ENCODE measurements around the gene GGA1.
"Not testable (repeated sequence)": the region's sequence is repeated elsewhere in the genome, so short reads cannot be mapped to it uniquely, and the experiment has no call there.

Gene GGA1

DNA sequence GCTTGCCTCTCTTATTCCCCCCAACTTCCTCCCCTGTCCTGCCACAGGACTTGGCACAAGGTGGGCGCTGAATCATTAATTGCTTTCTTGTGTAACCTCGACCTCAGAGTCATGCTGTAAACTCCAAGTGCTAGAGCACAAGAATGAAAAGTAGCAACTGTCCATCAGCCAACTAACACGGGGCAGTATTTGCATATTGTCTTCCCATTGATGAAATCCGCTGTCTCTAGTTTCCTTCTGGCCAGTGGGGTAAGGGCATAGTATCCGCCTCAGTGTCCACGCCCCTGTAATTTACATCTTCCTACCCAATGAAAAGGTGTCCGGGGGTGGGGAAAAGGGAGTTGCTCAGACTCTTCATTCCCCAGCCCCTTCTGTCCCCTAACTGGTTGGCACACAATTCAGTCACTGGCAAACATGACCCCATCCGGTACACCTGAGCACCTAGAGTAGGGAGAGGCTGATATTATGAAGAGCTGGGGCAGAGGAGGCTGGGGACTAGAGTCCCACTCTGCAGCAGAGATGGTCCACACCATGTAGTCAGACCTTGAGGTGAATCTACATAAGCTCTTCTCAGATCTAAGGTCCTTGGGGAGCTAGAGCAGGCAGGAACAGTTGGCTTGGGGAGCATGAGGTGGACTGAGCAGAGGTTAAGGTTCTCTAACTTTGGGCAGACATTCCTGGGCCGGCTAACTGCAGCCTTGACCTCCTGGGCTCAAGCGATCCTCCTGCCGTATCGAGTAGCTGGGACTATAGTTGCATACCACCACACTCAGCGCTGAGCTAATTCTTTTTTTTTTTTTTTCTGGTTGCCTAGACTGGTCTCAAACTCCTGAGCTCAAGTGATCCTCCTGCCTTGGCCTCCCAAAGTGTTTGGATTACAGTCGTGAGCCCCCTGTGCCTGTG is 6.8 kb upstream of the GGA1 start:
- Histone ChIP-seq H3K9ac (ENCODE audit: low read depth, low read length) (no peak overlapping the region), H3K27me3 (ENCODE audit: control insufficient read depth, insufficient read depth, low read length) (no peaks in the 10 kb centered on the region), H3K4me1 (ENCODE audit: control insufficient read depth, insufficient read depth, low read length) (peaks cover 9% of the 10 kb centered on the region), H3K4me3 (ENCODE audit: low read depth, low read length) (0 out of 2 replicates have a peak overlapping the region, but pooled peaks have one; percentile 41), H3K27ac (ENCODE audit: low read depth, low read length) (peak overlapping the region; percentile 54), H3K36me3 (ENCODE audit: control insufficient read depth, insufficient read depth, low read length) (no peaks in the 10 kb centered on the region), H3K9me3 (ENCODE audit: control insufficient read depth, insufficient read depth, low read length) (no peaks in the 10 kb centered on the region)

DNA sequence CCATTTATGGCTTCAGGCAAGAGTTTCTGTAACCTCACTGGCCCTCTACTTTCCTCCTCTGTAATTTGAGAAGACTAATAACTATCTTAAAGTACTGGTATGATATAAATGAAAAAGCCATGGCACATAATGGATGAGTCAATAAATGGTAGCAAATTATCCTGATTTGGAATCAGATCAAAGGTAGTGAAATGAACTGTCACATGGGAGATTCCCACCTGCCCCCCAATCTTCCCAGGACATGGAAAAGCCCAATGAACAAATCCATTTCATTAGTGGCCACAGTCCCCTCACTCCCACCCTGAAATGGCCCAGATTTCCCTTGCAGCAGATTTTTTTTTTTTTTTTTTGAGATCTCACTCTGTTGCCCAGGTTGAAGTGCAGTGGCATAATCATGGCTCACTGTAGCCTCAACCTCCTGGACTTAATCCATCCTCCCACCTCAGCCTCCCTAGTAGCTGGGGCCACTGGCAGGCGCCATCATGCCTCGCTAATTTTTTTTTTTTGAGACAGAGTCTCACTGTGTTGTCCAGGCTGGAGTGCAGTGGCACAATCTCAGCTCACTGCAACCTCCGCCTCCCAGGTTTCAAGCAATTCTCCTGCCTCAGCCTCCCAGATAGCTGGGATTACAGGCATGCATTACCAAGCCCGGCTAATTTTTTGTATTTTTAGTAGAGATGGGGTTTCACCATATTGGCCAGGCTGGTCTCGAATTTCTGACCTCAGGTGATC is 5.9 kb upstream of the GGA1 start:
- H3K4me1 ChIP-seq (ENCODE audit: control insufficient read depth, insufficient read depth, low read length); H3K9ac ChIP-seq (ENCODE audit: low read depth, low read length); H3K36me3 ChIP-seq (ENCODE audit: control insufficient read depth, insufficient read depth, low read length); H3K4me3 ChIP-seq (ENCODE audit: low read depth, low read length); H3K9me3 ChIP-seq (ENCODE audit: control insufficient read depth, insufficient read depth, low read length); H3K27ac ChIP-seq (ENCODE audit: low read depth, low read length); H3K27me3 ChIP-seq (ENCODE audit: control insufficient read depth, insufficient read depth, low read length): not testable (repeated sequence)

DNA sequence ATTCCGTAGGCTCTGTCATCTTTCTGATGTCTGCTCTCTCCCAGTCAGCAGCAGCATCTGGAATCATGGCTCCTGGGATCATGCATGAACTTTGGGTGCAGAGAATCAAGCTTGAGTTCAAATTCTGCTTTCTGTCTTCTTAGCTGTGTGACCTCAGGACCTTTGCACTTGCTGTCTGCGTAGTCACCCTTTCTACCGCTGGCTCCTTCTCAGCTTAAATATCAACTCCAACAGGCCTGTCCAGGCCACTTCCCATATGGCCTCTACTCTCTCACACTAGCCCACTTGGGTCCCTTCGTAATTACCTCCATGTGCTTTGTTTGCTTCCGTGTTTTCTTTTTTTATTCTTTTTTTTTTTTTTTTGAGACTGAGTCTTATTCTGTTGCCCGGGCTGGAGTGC is 4.6 kb upstream of the GGA1 start:
- Histone ChIP-seq H3K27me3 (ENCODE audit: control insufficient read depth, insufficient read depth, low read length) (no peaks in the 10 kb centered on the region), H3K4me1 (ENCODE audit: control insufficient read depth, insufficient read depth, low read length) (peaks cover 9% of the 10 kb centered on the region), H3K36me3 (ENCODE audit: control insufficient read depth, insufficient read depth, low read length) (no peaks in the 10 kb centered on the region), H3K4me3 (ENCODE audit: low read depth, low read length) (no peak overlapping the region), H3K9ac (ENCODE audit: low read depth, low read length) (no peak overlapping the region), H3K27ac (ENCODE audit: low read depth, low read length) (no peak overlapping the region), H3K9me3 (ENCODE audit: control insufficient read depth, insufficient read depth, low read length) (no peaks in the 10 kb centered on the region)

DNA sequence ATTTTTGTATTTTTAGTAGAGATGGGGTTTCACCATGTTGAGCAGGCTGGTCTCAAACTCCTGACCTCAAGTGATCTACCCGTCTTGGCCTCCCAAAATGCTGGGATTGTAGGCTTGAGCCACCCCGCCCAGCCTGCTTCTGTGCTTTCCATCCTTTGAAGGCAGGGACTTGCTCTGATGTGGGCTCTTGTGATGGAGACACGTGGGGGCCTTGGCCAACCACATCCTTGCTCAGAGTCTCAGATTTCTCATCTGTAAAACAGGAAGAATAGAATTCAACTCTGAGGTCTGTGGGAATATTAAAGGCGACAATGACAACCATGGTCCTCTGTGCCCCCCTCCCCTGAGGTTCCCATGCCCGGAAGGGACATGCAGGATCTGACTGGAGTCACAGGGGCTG is 3.8 kb upstream of the GGA1 start:
- Histone ChIP-seq H3K4me3 (ENCODE audit: low read depth, low read length) (no peak overlapping the region), H3K4me1 (ENCODE audit: control insufficient read depth, insufficient read depth, low read length) (peaks cover 9% of the 10 kb centered on the region), H3K27me3 (ENCODE audit: control insufficient read depth, insufficient read depth, low read length) (no peaks in the 10 kb centered on the region), H3K27ac (ENCODE audit: low read depth, low read length) (no peak overlapping the region), H3K9ac (ENCODE audit: low read depth, low read length) (no peak overlapping the region), H3K36me3 (ENCODE audit: control insufficient read depth, insufficient read depth, low read length) (no peaks in the 10 kb centered on the region), H3K9me3 (ENCODE audit: control insufficient read depth, insufficient read depth, low read length) (no peaks in the 10 kb centered on the region)

DNA sequence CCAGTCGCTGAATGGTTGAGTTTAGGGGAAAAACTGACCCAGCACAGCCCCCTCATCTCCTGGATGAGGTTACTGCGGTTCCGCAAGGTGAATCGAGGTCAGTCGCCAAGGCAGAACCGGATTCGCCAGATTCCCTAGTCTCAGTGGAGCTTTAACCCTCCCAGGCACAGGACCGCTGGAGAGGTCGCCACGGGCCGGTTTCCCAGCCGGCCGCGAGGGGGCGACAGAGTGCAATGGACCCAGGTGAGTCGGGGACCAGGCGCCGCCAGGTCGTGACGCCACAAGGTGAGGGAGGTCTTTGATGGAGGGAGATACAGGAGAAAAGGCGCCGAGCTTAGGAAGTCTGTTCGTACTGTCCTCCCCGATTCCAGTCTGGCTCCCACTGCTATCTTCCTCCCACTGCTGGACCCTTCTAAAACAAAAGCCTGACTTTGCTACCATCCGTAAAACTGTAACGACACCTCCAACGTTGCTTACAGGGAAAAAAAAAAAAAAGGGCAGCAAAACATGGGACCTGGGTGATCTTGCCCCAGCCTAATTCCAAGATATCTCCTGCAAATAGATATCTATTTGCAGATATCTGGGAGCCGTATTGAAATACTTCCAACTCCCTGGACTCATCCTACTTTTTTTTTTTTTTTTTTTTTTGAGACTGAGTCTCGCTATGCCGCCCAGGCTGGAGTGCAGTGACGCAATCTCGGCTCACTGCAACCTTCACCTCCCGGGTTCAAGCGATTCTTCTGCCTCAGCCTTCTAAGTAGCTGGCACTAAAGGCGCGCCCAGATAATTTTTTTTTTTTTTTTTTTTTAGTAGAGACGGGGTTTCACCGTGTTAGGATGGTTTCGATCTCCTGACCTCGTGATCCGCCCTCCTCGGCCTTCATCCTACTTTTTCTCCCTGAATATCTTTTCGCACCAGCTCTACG is 1.4 kb upstream of the GGA1 start:
- H3K9ac ChIP-seq (ENCODE audit: low read depth, low read length) = peak overlapping the region; percentile 52; the same call in 1 of the 2 replicates
- no peaks in the 10 kb centered on the region for H3K36me3 ChIP-seq (ENCODE audit: control insufficient read depth, insufficient read depth, low read length)
- peak overlapping the region; percentile 86 for H3K4me3 ChIP-seq (ENCODE audit: low read depth, low read length)
- no peaks in the 10 kb centered on the region for H3K27me3 ChIP-seq (ENCODE audit: control insufficient read depth, insufficient read depth, low read length)
- H3K9me3 ChIP-seq (ENCODE audit: control insufficient read depth, insufficient read depth, low read length) = no peaks in the 10 kb centered on the region
- no peaks in the 10 kb centered on the region for H3K4me1 ChIP-seq (ENCODE audit: control insufficient read depth, insufficient read depth, low read length)
- H3K27ac ChIP-seq (ENCODE audit: low read depth, low read length) = peak overlapping the region; percentile 100

DNA sequence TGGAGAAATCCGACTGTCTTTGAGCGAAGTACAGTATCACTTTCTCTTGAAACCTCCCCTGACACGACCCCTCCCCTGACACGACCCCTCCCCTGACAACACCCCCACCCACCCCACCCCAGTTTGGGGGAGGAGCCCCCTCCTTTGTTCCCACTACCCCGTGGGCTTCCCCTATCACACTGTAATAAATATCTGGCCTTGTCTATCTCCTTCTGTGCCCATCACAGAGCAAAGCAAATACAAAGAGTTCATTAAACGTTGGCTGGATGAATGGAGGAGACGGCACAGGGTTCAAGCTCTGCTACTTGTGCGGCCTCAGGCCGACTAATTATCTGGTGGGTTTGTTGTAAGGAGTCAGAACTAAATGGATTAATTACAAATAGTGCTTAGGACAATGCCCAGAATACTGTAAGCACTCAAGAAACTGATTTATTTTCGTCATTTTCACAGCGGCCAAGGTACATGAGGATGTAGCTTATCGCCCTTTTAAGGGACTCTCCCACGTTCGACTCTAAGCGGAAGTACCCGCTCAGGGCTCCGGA is 628 bp upstream of the GGA1 start:
- peak overlapping the region; percentile 95 for H3K9ac ChIP-seq (ENCODE audit: low read depth, low read length)
- H3K27me3 ChIP-seq (ENCODE audit: control insufficient read depth, insufficient read depth, low read length) = no peaks in the 10 kb centered on the region
- H3K27ac ChIP-seq (ENCODE audit: low read depth, low read length) = peak overlapping the region; percentile 100
- H3K9me3 ChIP-seq (ENCODE audit: control insufficient read depth, insufficient read depth, low read length) = no peaks in the 10 kb centered on the region
- no peaks in the 10 kb centered on the region for H3K4me1 ChIP-seq (ENCODE audit: control insufficient read depth, insufficient read depth, low read length)
- H3K36me3 ChIP-seq (ENCODE audit: control insufficient read depth, insufficient read depth, low read length) = no peaks in the 10 kb centered on the region
- peak overlapping the region; percentile 86 for H3K4me3 ChIP-seq (ENCODE audit: low read depth, low read length)

DNA sequence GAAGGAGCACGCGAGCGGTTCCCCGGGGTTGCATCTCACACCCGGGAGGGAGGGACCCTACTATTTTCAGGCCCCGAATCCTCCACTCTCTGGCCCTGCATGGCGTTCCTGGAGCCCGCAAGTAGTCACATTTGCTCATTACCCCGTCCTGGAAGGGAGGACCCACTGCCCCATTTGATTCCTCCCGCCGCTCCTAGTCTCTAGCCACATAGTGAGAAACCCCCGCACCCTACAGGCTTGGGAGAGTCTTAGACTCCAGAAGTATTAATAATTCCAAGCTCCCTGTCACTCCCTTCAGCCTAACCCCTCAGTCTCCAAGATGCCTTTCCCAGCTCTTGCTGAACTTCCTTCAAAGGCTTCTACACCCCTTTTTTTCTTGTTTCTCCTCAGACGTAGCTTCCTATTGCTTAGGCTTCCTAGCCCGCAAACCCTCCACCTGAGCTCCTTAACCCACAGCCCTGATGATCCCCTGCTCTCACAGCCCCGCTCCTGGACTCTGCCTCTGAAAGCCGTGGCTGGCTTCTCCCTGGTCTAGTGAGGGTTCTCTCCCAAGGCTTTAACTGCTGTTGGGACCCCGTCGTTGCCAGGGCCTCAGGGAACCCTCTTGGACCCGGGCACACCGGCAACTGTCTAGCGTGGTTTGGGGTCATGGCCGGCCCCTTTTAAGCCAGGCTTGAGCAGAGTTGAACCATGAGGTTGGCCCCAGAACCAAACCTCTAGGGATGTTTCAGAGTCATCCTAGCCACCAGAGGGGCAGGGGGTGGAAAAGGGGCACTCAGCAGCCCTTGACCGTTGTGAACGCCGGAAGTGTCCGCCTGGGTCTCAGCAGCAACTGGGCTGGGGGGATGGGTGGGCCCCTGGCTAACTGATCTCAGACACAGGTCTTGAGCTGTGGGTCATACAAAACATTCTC is 862 bp downstream of the GGA1 start:
- no peaks in the 10 kb centered on the region for H3K27me3 ChIP-seq (ENCODE audit: control insufficient read depth, insufficient read depth, low read length)
- H3K36me3 ChIP-seq (ENCODE audit: control insufficient read depth, insufficient read depth, low read length) = no peaks in the 10 kb centered on the region; the same call in 1 of the 2 replicates
- H3K9me3 ChIP-seq (ENCODE audit: control insufficient read depth, insufficient read depth, low read length) = no peaks in the 10 kb centered on the region
- peak overlapping the region; percentile 100 for H3K27ac ChIP-seq (ENCODE audit: low read depth, low read length)
- H3K4me1 ChIP-seq (ENCODE audit: control insufficient read depth, insufficient read depth, low read length) = no peaks in the 10 kb centered on the region
- H3K4me3 ChIP-seq (ENCODE audit: low read depth, low read length) = peak overlapping the region; percentile 86
- peak overlapping the region; percentile 33 for H3K9ac ChIP-seq (ENCODE audit: low read depth, low read length)

DNA sequence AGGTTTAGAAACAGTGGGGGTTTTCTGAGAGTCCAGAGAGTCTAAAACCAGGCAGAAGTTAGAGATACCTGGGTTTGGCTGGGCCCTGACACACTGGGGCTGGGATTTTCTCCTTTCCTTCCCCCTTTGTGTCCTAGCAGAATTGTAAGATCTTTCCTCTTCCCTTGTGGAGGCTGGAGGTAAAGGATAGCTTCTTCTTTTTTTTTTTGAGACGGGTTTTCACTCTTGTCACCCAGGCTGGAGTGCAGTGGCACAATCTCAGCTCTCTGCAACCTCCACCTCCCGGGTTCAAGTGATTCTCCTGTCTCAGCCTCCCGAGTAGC is 1.5 kb downstream of the GGA1 start:
- not testable (repeated sequence) for H3K9me3 ChIP-seq (ENCODE audit: control insufficient read depth, insufficient read depth, low read length); H3K27ac ChIP-seq (ENCODE audit: low read depth, low read length); H3K36me3 ChIP-seq (ENCODE audit: control insufficient read depth, insufficient read depth, low read length); H3K9ac ChIP-seq (ENCODE audit: low read depth, low read length); H3K4me1 ChIP-seq (ENCODE audit: control insufficient read depth, insufficient read depth, low read length); H3K27me3 ChIP-seq (ENCODE audit: control insufficient read depth, insufficient read depth, low read length)
- H3K4me3 ChIP-seq (ENCODE audit: low read depth, low read length) = peak overlapping the region; percentile 86

DNA sequence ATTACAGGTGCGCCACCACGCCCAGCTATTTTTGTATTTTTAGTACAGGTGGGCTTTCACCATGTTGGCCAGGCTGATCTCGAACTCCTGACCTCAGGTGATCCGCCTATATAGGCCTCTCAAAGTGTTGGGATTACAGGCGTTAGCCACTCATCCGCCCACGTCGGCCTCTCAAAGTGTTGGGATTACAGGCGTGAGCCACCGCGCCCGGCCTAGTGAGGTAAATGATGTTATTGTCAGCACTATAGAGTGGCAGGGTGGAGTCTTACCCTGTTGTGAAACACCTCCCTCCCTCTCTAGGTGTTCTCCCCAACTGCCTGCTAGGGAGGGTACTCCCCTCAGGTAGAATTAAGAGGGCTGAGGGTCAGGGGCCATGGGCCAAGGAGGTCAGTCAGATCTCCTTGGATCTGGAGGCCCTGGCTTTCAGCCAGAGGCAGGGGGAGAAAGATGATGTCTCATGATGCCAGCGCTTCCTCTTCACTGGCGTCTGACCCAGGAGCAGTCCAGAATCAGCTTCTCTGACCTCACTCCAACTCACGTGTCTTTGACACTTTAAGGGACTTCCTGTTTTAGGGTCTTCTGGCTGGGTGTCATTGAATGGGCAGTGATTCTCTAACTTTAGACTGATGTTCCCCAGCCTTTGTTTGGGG is 2.0 kb downstream of the GGA1 start:
- Histone ChIP-seq H3K4me3 (ENCODE audit: low read depth, low read length) (no peak overlapping the region), H3K4me1 (ENCODE audit: control insufficient read depth, insufficient read depth, low read length) (no peaks in the 10 kb centered on the region), H3K9ac (ENCODE audit: low read depth, low read length) (no peak overlapping the region), H3K9me3 (ENCODE audit: control insufficient read depth, insufficient read depth, low read length) (no peaks in the 10 kb centered on the region), H3K36me3 (ENCODE audit: control insufficient read depth, insufficient read depth, low read length) (peaks cover 3% of the 10 kb centered on the region; the same call in 1 of the 2 replicates), H3K27ac (ENCODE audit: low read depth, low read length) (no peak overlapping the region), H3K27me3 (ENCODE audit: control insufficient read depth, insufficient read depth, low read length) (no peaks in the 10 kb centered on the region)
